Stimulated activated CD4-positive, alpha-beta T cell treated with anti-CD3 and anti-CD28 coated beads, Interleukin-4, amount 100 ng/mL, for 48 hours (primary cell): ENCODE results near the gene SHKBP1.
A peak's percentile ranks its signal among the peaks of the same experiment; 100 is the strongest.
"Not testable (repeated sequence)": the region's sequence is repeated elsewhere in the genome, so short reads cannot be mapped to it uniquely, and the experiment has no call there.

Experiments
- DNase-seq, 2 donors: peaks; one replicate each; pipeline ENCODE4 v3.0.0-alpha.2; 2020; ENCODE audit warnings: low read depth in 2 of 2

Gene SHKBP1

GRCh38 chr19:40556953-40557530, 19.6 kb upstream of the SHKBP1 start:
- DNase-seq, result no peak

GRCh38 chr19:40559394-40559793, 17.3 kb upstream of the SHKBP1 start:
- DNase-seq, result no peak

GRCh38 chr19:40560092-40560507, 16.6 kb upstream of the SHKBP1 start:
- DNase-seq, result no peak

GRCh38 chr19:40561947-40562346, 14.7 kb upstream of the SHKBP1 start:
- no peak for DNase-seq

- DNase-seq, result not testable (repeated sequence)
Measured at GRCh38 chr19:40564535-40564934, 12.1 kb upstream of the SHKBP1 start.

- DNase-seq, result no peak
Measured at GRCh38 chr19:40565355-40565754, 11.3 kb upstream of the SHKBP1 start.

GRCh38 chr19:40565910-40566495, 10.7 kb upstream of the SHKBP1 start:
- no peak for DNase-seq

- no peak for DNase-seq
Measured at GRCh38 chr19:40567040-40567749, 9.5 kb upstream of the SHKBP1 start.

GRCh38 chr19:40567750-40568494, 8.8 kb upstream of the SHKBP1 start:
- no peak for DNase-seq

GRCh38 chr19:40570313-40571004, 6.2 kb upstream of the SHKBP1 start:
- DNase-seq, result peak; percentile 93 to 94

- no peak for DNase-seq
Measured at GRCh38 chr19:40571005-40571318, 5.7 kb upstream of the SHKBP1 start.

- DNase-seq, result no peak
Measured at GRCh38 chr19:40571831-40572495, 4.7 kb upstream of the SHKBP1 start.

GRCh38 chr19:40575326-40575725, 1.3 kb upstream of the SHKBP1 start:
- DNase-seq, result no peak

- DNase-seq, result no peak
Measured at GRCh38 chr19:40576151-40576584, 505 bp upstream of the SHKBP1 start.

GRCh38 chr19:40578442-40578908, 1.8 kb downstream of the SHKBP1 start:
- DNase-seq, result no peak

- DNase-seq, result no peak
Measured at GRCh38 chr19:40580619-40581018, 3.9 kb downstream of the SHKBP1 start.

GRCh38 chr19:40581531-40581930, 4.9 kb downstream of the SHKBP1 start:
- DNase-seq, result no peak

- no peak for DNase-seq
Measured at GRCh38 chr19:40582467-40582866, 5.8 kb downstream of the SHKBP1 start.

- DNase-seq, result no peak
Measured at GRCh38 chr19:40583283-40583682, 6.6 kb downstream of the SHKBP1 start.

GRCh38 chr19:40584007-40584406, 7.3 kb downstream of the SHKBP1 start:
- DNase-seq, result no peak

GRCh38 chr19:40585241-40585981, 8.7 kb downstream of the SHKBP1 start:
- DNase-seq, result no peak
